Measurements from ENCODE around the gene CLDN14.

CLDN14 gene, protein sequence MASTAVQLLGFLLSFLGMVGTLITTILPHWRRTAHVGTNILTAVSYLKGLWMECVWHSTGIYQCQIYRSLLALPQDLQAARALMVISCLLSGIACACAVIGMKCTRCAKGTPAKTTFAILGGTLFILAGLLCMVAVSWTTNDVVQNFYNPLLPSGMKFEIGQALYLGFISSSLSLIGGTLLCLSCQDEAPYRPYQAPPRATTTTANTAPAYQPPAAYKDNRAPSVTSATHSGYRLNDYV

GRCh38 chr21:36479415-36480402 lies at the start of gene CLDN14:
CLDN14 (minus strand) TSS chr21:36480122; CDS start chr21:36461695, 18,427 bp downstream.
- DNase-seq: no peak

- DNase-seq: no peak
These were observed 48.8 kb upstream of the CLDN14 start for GRCh38 chr21:36528716-36529115.

DNA sequence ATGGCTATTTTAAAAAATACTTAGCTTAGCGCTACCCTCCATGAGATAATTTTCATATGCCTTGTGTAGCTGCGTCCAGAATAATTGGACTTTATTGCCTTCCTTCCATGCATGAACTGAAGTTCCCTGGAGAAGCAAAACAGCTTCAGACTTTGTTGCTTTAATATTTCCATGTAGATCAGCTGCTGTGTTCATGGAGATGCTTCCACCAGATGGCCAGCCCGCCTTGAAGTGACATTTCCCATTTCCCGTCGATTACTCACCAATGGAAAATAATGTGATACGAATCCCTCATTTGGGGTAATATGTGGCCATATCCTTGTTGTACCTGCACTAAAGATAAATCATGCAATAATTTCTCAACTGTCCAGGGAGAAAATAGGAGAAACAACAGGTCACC lies 47.4 kb upstream of the CLDN14 start:
- no peak for DNase-seq

DNA sequence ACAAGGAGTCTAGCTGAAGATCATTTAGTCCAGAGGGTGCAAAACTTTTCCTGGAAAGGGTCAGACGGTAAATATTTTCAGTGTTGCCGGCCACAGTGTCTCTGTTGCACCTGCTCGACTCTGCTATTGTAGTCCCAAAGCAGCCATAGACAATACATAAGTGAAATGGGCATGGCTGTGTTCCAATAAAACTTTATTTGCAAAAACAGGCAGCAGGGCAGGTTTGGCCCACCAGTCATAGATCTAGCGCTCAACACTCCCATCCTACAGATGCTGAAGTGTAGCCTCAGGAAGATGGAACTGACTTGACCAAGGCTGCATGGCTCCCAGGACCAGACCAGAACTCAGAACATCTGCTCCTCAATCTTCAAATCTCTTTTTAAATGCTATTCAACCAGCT lies 46.2 kb upstream of the CLDN14 start:
- no peak for DNase-seq

DNA sequence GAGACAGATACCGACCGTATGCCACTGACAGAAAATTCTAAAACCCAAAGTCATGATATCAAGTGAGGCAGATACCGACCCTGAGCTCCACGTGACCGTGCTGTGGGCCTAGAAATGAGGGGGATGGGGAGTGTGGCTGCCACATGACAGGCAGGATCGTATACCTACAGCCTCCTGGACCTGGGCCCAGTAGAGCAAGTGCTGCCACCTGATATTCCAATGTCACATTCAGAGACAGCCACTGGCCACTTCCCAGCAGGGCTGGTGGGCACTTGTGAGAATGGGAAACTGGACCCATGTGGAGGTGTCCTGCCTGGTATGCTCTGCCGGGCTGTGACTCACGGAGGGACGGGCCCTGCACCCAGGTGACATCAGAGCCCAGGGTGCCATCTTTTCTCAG lies 44.6 kb upstream of the CLDN14 start:
- no peak for DNase-seq

- no peak for DNase-seq
These were observed 42.4 kb upstream of the CLDN14 start for GRCh38 chr21:36522219-36522808.

DNA sequence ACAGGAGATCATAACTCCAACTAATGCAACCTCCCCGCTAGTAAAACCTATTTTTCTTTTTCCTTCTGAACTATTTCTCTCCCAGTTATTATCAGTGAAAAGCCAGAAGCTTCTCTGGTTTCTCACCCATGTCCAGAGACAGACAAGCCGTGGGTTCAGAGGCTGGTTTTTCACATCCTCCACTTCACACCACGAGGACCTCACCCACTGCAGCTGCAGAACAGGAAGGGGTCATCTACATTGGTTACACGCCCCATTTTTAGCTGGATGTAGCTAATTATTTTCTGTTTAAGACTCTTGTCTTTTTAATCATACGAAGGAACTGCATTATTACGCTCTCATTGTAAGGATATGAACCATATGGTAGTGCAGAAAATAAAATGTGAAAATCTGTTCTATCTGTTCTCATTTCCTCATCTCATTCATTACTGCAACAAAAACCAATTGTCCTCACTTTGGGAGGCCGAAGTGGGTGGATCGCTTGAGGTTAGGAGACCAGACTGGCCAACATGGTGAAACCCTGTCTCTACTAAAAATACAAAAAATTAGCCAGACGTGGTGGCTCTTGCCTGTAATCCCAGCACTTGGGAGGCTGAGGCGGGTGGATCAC lies 39.1 kb upstream of the CLDN14 start:
- no peak for DNase-seq

DNA sequence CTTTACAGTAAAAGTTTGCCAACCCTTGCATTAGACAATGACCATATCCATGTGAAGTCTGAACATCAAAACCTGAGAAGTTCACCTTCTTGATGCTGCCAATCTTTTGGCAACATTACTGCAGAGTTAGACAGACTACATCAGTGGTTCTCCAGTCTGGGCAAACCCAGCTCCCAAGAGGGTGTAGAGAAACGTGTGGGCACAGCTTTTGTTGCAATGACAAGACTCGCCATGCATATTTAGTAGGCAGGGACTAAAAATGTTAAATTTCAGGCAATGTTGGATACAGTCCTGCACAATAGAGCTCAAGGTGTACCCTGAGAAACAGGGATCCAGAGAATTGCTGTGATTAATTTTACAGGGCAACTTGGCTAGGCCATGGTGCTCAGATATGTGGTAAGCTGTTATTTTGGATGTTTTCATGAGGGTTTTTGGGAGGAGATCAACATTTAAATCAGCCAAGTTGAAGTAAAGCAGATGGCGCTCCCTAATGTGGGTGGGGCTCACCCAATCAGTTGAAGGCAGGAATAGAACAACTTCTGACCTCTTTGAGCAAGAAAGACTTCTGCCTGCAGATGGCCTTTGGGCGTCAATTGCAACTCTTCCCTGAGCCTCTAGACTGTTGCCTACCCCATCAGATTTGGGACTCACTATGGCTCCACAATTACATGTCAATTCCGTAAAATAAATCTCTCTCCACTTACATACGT lies 37.6 kb upstream of the CLDN14 start:
- DNase-seq: no peak

DNA sequence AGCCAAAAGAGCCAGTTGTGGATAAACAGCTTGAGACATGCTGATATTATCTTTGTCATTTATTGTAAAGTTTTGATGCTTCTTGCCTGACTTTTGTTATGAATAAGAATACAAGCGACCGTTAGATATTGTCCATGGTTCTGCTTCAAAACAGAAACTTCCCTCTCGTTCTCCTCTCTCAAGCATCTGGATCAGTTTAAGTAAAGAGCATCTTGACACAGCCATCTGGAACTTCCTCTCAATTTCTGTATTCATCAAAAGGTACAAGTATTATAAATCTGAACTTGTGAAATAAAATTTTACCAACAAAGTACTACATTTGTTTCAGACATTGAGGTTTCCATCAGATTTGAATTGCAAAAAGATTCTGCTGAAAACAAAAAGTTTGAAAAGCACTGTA lies 36.4 kb upstream of the CLDN14 start:
- DNase-seq: no peak

- no peak for DNase-seq
These were observed 33.5 kb upstream of the CLDN14 start for GRCh38 chr21:36513430-36513829.

DNA sequence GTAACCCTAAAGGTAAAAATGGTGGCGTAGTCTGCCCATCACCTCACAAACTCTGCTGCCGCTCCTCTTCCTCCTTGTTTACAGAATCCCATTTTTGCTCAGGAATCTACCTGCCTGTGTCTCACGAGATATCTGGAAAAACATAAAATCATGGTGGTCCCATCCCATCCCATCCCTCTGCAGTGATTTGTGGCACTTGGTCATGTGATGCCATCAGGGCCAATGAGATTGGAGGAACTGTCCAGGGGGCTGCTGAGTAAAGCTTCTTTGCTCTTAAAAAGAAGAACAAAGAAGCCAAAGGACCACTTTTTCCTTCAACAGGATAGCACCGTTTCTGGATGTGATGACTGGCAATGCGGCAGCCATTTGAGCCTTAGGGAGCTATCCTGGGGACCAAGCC lies 33.0 kb upstream of the CLDN14 start:
- no peak for DNase-seq

DNA sequence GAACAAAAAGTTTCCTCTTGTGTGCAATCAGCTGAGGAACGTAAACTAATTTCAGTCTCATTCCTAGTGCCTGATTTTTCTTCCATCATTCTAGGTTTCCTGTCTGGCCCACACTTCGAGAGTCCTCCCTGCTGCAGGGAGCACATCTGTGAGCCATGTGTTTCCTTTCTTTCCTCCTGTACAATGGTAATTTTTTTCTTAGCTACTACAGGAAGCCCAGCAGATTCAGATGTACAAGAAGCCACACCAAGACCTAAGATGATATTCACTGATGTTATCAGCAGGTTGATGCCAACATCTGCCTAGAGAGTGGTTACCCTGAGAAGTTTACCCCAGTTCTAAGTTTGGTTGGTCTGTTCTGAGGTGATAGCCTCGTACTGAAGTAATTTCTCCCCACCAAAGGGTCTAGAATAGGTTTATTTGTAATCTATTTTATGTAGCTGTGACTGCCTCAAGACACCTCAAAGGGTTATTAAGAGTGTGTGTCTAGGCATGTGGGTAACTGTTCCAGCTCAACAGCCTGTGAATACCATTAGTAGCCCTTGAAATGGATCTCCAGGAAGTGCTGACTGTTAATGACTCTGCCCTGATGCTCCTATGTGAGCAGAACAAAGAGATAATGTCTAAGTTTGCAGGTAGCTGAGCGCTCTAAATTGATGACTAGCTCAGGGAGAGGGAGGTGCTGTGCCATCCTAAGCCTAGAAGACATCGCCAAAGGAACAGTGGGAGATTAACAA lies 31.7 kb upstream of the CLDN14 start:
- DNase-seq: peak; percentile 20

DNA sequence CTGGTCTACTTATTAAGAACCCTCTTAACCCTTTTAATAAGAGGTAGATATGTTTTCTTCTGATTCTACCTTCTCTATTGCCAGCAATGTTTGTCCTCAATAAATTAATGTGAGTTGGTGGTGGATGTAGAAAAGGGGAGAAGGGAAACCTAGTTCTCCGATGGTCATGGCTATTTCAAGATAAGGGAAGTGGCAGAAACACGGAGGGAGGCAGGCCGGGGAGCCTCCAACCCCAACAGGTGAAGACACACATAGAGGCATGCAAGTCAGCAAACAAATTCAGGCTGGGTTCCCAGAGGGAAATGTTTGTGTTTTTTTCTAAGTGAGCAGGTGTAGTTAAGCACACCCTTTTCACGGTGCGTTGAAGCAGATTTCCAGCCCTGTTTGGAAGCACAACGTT lies 31.0 kb upstream of the CLDN14 start:
- no peak for DNase-seq

DNA sequence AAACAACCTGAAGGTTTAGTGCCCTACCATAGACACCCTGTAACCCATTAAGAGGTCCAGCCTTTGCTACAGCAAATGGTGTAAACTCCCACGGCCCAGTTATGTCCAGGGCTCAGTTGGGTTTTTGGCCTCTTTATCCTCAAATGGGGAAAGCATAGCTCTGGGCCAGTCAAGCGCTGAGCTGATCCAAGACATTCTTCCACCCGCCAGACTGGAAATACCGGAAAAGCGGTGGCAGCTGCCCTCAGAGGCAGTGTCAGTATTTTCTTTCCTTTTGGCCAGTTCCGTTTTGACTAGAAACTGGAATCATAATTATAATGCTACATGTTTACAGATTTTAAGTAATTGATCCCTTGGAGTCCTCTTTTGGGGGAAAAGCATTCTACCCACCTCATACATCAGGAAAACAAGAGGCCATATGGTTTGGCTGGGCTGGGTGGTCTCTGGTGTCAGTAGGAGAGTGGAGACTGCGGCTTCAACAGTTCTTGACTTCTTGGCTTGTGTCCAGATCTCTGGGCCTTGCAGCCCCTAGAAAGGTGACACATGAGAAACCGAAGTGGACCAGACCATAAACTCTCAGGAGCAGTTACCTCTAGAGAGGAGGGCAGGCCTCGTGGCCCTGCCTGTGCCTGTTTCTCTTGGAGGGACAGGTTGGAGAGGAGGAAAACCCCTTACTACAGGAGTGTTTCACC lies 30.2 kb upstream of the CLDN14 start:
- DNase-seq: no peak

GRCh38 chr21:36508948-36509347 lies 29.0 kb upstream of the CLDN14 start:
- DNase-seq: no peak

DNA sequence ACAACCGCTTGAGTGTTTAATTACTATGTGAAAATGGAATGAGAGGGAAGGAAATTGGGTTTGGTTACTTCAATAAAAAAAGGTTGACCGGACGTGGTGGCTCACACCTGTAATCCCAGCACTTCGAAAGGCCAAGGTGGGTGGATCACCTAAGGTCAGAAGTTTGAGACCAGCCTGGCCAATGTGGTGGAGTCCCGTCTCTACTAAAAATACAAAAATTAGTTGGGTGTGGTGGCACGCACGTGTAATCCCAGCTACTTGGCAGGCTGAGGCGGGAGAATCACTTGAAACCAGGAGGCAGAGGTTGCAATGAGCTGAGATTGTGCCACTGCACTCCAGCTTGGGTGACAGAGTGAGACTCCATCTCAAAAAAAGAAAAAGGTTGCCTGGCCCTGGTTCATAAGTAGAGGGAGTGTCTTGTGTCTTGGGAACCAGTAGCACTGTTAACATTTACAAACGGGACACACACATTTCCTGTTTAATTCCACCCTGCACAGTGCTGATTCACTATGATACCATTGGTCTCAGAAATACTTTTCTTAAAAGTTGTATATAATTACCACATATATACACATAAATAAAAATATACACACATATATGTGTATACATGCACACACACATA lies 27.6 kb upstream of the CLDN14 start:
- DNase-seq: no peak

DNA sequence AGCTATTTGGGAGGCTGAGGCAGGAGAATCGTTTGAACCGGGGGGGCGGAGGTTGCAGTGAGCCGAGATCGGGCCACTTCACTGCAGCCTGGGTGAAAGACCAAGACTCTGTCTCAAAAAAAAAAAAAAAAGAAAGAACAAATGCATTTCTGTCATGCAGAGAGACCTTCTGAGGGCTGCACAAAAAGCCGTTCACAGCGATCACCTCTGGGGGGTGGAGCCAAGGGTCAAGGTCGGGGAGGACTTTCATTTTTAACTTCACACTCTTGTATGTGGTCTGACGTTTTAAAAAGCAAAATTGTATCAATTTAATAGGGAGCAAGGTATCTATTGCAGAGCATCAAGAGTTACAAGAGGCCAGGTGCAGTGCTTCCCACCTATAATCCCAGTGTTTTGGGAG lies 26.6 kb upstream of the CLDN14 start:
- DNase-seq: no peak

DNA sequence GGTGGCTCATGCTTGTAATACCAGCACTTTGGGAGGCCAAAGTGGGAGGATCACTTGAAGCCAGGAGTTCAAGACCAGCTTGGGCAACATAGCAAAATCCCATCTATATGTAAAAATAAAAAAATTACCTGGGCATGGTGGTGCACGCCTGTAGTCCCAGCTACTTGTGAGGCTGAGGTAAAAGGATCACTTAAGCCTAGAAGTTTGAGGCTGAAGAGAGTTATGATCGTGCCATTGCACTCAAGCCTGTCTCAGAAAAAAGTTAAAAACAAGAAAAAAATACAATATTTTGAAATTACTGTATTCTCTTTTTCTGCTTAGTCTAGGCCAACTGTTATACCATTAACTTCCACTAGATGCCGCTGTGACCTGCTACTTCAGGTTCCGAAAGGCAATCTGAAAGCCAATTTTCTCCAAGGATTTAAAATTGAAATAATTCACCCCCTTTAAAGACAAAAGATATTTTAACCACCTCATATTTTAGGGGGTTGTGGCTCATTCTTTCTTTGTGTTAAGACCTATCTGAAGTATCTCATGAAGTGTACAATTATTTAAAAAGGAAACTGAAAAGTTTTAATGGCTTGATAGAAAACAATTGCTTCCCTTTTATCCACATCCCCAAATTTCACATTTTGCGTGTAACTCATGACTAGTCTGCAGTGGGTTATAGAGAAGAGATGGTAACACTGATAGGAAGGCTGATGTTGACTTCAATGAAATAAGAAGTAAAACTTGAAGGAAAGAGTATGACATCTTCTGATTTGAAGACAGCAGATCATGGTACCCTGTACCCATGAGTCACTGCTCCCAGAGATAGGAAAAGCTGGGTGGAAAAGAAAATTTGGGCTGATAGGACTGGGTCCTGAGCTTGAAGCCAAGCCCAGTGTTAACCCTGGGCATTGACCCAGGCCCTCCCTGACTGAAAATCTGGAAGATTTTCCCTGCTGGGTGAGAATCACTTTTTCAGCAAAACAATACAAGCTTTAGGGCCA lies 24.4 kb upstream of the CLDN14 start:
- DNase-seq: peak; percentile 38

GRCh38 chr21:36502365-36502764 lies 22.4 kb upstream of the CLDN14 start:
- no peak for DNase-seq

DNA sequence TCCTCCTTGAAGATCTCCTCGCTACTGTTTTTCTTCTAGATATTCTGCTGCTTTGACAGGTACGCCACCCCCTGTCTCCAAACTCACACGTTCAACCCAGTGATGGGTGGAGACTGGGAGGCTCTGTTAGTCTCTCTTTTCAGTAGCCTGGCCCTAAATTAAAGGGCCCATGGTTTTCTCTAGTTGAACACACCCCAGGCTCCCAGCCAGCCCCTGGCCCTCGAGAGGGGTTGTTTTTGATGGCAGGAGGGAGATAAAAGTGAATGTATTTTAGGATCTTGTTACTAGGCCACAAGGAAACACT lies 21.6 kb upstream of the CLDN14 start:
- DNase-seq: no peak

All from EL (cell line).